Stimulated activated CD4-positive, alpha-beta T cell treated with anti-CD3 and anti-CD28 coated beads, TNF-alpha, amount 100 ng/mL, for 4 hours (primary cell): Measurements from ENCODE around the gene IZUMO2.

Experiments
- DNase-seq, 3 experiments: peaks; one replicate each; pipeline ENCODE4 v3.0.0-alpha.2; 2020; ENCODE audit warnings: low read depth in 3 of 3

IZUMO2 gene

DNA sequence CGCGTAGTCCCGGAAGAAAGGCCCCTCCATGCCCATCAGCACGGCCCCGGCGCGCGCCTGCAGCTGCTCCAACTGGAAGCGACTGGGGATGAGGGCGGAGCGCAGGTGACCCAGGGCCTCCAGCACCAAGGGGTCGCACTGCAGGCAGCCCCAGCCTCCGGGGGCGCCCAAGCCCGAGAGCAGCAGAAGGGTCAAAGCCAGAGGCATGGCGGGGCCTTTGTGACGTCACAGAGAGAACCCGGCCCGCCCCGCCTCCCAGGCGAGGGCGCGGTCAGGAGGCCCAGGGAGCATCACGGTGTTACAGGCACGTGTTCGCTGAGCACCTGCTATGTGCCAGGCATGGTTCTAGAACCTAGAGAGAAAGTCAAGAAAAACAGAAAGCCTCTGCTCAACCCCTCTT lies at the start of gene IZUMO2:
Gene IZUMO2 (minus strand): TSS at position 294 of the 400 bp plus-strand sequence. CDS start 87 bp downstream, at position 207.
- no peak for DNase-seq

DNA sequence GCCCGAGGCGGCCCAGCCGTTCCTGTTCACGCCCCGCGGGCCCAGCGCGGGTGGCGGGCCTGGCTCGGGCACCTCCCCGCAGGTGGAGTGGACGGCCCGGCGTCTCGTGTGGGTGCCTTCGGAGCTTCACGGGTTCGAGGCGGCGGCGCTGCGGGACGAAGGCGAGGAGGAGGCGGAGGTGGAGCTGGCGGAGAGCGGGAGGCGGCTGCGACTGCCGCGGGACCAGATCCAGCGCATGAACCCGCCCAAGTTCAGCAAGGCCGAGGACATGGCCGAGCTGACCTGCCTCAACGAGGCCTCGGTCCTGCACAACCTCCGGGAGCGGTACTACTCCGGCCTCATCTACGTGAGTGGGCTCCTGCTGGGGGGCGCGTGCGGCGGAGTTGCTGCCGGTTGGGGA lies 47.3 kb upstream of the IZUMO2 start:
- no peak for DNase-seq

DNA sequence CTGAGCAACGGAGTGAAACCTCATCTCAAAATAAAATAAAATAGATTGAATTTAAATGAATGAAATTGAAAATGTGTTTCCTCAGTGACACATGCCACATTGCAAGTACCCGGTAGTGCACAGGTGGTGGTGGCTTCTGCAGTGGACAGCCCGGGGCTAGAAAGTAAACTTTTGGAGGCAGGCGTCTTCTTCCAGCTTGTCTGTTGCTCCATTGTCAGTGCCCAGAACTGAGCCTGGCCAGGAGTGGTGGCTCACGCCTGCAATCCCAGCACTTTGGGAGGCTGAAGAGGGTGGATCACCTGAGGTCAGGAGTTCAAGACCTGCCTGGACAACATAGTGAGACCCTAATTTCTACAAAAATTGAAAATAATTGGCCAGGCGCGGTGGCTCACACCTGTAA lies 46.0 kb upstream of the IZUMO2 start:
- DNase-seq: no peak

- DNase-seq: no peak
Measured at GRCh38 chr19:50207730-50208129, 44.6 kb upstream of the IZUMO2 start.

DNA sequence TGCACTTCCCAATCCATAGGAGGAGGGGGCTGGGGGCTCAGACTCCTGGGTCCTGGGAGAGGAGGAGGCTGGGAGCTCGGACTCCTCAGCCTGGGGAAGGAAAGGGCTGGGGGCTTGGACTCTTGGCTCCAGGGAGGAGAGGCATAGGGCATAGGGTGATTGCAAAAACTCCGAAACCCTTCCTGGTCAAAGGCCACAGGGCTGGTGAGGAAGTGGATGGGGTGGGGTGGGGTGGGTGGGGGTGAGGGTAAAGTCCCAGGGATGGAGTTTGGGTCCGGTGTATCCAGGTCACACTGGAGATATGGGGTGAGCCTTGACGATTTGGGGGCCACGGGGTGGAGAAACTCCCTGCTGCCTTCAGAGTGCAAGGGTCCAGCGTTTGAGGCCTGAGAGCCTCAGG lies 43.1 kb upstream of the IZUMO2 start:
- no peak for DNase-seq

DNA sequence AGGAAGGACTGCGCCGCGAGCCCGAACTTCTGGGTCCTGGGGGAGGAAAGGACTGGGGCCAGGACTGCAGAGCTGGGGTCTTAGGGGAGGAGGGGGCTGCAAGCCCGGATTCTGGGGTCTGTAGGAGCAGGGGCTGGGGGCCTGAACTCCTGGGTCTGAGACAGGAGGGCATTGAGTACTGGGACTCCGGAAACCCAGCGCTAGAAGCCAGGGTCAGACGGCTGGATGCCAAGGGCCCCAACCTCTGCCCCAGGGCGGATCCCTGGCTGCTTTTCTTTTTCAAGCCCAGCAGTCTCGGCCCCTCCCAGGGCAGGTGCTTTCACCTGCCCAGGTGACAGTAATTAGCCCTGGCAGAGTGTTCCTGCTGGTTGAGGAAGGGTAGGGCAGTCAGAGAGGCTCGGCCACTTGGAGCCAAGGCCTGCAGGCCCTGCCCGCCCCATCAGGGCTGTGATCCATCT lies 42.6 kb upstream of the IZUMO2 start:
- no peak for DNase-seq

- DNase-seq: peak in 1 of 3 experiments; percentile 3
Measured at GRCh38 chr19:50204811-50205675, 42.0 kb upstream of the IZUMO2 start.

DNA sequence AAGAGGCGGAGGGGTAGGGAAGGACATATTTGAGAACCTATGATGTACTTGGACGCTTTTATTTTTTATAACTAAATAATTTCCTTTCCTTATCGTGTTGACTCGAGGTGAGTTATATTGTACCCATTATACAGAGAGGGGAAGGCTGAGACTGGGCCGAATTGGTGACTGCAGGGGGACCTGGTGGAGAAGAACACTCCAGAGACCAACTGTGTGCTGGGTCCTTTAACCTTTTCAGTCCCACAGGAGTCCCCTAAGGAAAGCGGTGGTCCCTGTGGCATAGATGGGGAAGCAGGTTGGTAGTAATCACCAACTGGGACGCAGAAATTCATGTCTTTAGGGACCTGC lies 41.0 kb upstream of the IZUMO2 start:
- no peak for DNase-seq

DNA sequence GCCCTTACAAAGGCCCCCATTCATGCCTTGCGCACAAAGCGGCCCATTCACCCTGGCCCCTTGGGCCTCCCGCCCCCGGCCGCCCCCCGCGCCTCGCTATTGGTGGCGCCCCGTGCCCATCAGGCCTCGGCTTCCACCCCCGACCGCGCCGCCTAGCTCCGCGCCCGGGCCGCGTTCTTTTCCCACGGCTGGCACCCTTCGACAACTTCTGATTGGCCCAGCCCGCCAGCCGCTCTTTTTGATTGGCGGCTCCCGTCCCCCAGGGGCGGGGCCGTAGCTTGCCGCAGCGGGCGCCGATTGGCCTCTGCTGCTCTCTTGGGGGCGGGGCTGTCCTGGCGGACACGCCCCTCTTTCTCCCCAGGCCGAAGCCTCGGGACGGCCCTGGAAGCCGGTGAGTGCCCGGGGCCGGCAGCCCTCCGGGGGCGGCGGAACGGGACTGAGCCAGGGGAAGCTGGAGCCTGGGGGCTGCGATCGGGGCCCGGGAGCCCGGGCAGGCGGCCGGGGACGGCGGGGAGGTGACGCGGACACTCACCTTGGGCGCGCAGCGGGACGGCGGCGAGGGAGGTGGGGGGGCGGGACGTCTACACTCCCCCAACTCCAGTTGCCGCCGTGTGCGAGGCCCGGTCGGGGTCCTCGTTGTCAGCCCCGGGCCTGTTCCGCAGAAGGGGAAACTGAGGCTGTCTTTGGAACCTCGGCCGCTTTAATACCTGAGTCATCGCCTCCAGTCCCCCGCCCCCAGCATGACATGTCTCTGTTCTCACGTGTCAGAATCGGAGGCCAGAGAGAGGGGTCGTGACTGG lies 40.4 kb upstream of the IZUMO2 start, which contains the start of gene MYH14:
Gene MYH14 (plus strand): TSS at position 342 of the 800 bp plus-strand sequence. CDS start 6,744 bp downstream, outside the sequence.
- DNase-seq: no peak

GRCh38 chr19:50202962-50203280 lies 39.8 kb upstream of the IZUMO2 start:
- DNase-seq: no peak

DNA sequence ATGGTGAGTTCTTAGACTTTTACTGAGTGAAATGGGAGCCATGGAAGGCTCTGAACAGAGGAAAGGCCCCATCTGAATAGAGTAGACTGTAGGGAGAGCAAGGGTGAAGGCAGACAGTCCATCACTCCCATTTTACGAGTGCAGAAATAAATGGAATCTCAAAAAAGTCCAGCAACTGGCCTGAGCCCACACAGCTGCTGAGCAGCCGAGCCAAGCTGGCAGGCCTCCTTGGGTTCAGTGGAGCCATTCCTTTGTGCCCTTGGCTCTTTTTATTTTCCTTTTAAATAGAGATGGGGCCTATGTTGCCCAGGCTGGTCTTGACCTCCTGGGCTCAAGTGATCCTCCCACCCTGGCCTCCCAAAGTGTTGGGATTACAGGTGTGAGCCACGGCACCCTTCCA lies 39.3 kb upstream of the IZUMO2 start:
- DNase-seq: no peak

DNA sequence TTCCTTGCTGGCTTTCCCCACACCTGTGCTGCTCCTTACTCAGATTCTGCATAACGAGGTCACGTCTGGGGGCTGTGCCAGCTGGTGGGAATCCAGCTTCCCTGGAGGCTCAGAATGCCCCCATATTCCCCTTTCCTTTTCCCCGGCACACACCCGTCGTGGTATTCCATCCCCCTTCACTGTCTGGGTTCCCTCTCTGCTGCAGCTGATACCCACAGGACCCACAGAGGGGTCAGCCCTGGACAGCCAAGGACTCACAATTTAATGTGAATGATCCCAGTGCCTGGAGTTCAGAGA lies 36.1 kb upstream of the IZUMO2 start:
- no peak for DNase-seq

GRCh38 chr19:50198431-50199258 lies 35.6 kb upstream of the IZUMO2 start:
- DNase-seq: no peak

DNA sequence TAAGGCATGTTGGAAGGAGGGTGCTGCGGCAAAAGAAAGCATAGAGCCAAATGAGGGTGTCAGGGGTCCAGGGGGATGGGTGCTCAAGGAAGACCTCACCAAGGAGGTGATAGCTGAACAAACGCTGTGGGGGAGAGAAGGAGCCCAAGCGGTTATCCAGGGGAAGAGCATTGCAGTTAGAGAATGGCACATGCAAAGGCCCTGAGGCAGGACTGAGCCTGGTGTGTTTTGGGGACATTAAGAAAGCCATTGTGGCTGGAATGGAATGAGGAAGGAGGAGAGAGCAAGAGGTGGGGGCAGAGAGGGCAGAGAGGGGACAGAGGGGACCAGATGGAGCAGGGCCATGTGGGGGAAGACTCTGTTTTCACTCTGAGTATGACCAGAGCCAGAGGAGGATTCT lies 34.3 kb upstream of the IZUMO2 start:
- no peak for DNase-seq

GRCh38 chr19:50196322-50196932 lies 33.3 kb upstream of the IZUMO2 start:
- no peak for DNase-seq

- DNase-seq: no peak
Measured at GRCh38 chr19:50195224-50195623, 32.1 kb upstream of the IZUMO2 start.

DNA sequence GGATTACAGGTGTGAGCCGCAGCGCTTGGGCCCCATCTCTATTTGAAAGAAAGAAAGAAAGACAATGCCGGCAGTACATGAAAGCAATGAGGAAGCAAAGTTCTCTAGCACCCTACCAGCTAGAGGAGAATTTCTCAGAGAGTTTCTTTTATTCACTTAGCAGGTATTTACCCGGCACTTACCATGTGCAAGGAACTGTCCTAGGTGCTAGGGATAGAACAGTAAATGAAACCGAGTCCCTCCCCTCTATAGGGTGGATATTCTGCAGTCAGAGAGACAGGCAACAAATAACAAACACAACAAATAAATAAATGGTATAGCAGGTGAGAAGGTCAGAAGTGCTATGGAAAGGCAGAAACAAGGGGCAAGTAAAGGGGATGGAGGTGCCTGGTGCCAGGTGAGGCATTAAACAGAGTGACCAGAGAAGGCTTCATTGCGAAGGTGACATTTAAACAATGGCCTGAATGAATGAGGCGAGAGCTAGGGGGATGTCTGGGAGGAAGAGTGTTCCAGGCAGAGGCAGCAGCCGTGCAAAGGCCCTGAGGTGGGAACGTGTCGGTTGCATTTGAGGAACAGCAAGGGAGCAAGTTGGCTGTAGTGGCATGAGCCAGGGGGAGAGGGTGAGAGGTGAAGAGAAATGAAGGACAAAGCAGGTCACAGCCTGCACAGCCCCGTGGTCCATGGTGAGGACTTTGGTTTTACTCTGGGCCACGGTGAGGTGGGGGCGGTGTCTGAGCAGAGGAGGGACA lies 29.6 kb upstream of the IZUMO2 start:
- no peak for DNase-seq

GRCh38 chr19:50191216-50191615 lies 28.1 kb upstream of the IZUMO2 start:
- DNase-seq: no peak

- DNase-seq: no peak
Measured at GRCh38 chr19:50190439-50190891, 27.4 kb upstream of the IZUMO2 start.

DNA sequence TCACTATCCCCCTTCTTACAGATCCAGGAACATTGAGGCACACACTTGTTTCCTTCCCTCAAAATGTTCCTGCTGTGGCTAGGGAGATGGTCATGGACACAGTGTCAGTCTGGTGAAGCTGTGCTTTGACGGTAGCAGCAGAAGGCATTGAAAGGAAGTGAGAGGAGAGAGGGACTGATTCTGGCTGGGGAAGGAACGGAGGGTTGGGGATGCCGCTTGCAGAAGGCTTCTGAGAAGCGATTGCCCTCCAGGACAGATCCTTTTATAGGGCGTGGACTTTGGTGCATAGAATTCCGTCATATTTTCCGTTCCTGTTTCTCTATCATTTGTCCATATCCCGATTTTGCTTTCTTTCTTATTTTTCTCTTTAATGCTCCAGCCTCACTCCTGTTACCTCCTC lies 26.2 kb upstream of the IZUMO2 start:
- no peak for DNase-seq

DNA sequence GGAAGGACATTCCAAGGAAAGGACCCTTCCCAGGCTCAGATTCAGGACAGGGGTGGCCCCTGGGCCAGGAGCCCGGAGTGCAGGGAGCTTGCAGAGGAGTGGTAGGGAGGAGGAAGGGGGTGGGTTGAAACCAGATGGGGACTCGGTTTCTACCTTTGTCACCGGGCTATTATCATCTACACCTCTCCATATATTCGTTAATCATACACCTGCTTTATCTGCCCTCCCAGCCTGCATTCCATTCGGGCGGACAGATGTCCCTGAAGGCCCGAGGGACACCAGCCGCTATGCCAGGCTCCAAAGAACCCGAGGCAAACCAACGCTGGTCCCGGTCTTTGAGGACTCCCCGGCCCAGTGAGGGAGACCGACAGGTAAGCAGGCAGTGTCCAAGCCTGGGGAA lies 24.9 kb upstream of the IZUMO2 start:
- DNase-seq: no peak
